Tibial nerve (tissue), 4 donors: ENCODE measurements around the gene ZCCHC17. TPM values are rescaled to one million over a fixed set of nuclear protein-coding genes. Genes with fewer than 3 reads are reported as not detected.
"Not testable (repeated sequence)": the region's sequence is repeated elsewhere in the genome, so short reads cannot be mapped to it uniquely, and the experiment has no call there.

Experiments
- DNase-seq, 2 donors: peaks; one replicate each; pipeline ENCODE4 v3.0.0-alpha.2; 2019; ENCODE audit warnings: low spot score in 2 of 2
- H3K27ac ChIP-seq, 4 donors: fragments of 200-600 bp; sonication (generic) in 3 of 4; one replicate each; pipeline ENCODE4 v1.5.1; 2017 to 2019; ENCODE audit warnings: mild to moderate bottlenecking in 1 of 4
- H3K27me3 ChIP-seq, 2 donors: fragments of 200-600 bp; sonication (generic) in 1 of 2; one replicate each; pipeline versions ENCODE4 v1.5.1 to v1.6.0; 2017 to 2019
- H3K36me3 ChIP-seq, 3 donors: fragments of 200-600 bp; sonication (generic); one replicate each; pipeline ENCODE4 v1.5.1; 2018 to 2019
- H3K4me1 ChIP-seq, 4 donors: fragments of 200-600 bp; sonication (generic) in 3 of 4; one replicate each; pipeline ENCODE4 v1.5.1; 2017 to 2019
- H3K4me3 ChIP-seq, 4 donors: fragments of 200-600 bp; sonication (generic) in 3 of 4; one replicate each; pipeline ENCODE4 v1.5.1; 2017 to 2019; ENCODE audit warnings: mild to moderate bottlenecking in 1 of 4, moderate library complexity in 1 of 4
- H3K9me3 ChIP-seq, 4 donors: fragments of 200-600 bp; sonication (generic) in 3 of 4; one replicate each; pipeline ENCODE4 v1.5.1; 2017 to 2019
- EP300 ChIP-seq, 2 donors: sonication (generic); formaldehyde crosslinking; IDR thresholded peaks; one replicate each; pipeline ENCODE4 v1.6.1; 2017; ENCODE audit warnings: antibody characterized with exemption in 2 of 2, mild to moderate bottlenecking in 1 of 2
- POLR2A ChIP-seq, 2 donors: fragments of 450-650 bp; IDR thresholded peaks; one replicate each; pipeline ENCODE4 v1.6.1; 2017; ENCODE audit warnings: antibody characterized with exemption in 2 of 2, mild to moderate bottlenecking in 2 of 2, moderate library complexity in 2 of 2
- WGBS, 2 donors: methylation state at CpG; one replicate each; pipeline ENCODE4 v1.1.5; 2018; 5-methylcytosine and 5-hydroxymethylcytosine counted together
- total RNA-seq, 4 donors: library from RNA; depleted of rRNA; stranded (reverse); fragments of >200 nt; gene quantifications; one replicate each; pipeline ENCODE4 v1.1.0, GENCODE V29; 2016
- TF ChIP-seq, protein P1 (sequence below), 5 experiments: fragments of 200-600 bp in 3 of 5; fragments of 450-650 bp in 2 of 5; sonication (generic) in 3 of 5; IDR thresholded peaks; one replicate each; pipeline ENCODE4 v1.5.1; 2016 to 2019; ENCODE audit warnings: antibody characterized with exemption in 5 of 5, mild to moderate bottlenecking in 3 of 5, moderate library complexity in 2 of 5

The ZCCHC17 gene
- total RNA-seq, 4 donors from 2014 or later: 14.9 to 30.4 (median 26.5) TPM

DNA sequence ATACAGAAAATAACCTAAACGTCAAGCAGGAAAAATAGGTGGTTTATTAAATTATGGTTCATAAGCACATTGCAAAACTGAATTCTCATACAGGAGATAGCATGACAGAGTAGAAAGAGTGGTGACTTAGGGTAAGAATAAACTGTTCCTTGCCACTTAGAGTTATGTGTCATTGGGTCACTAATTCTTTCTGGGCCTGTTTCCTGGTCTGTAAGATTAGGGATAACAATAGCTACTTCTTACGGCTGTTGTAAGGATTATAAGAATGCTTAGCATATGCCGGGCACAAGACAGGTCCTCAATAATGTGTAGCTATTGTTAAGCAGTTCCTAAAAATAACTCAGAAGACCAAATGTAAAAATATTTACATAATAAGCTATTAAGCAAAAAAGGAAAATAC is 24.5 kb upstream of the ZCCHC17 start:
- DNase-seq: no peak
- no peaks in the 10 kb centered on the region for H3K9me3 ChIP-seq
- no peak overlapping the region for H3K4me3 ChIP-seq
- H3K27me3 ChIP-seq: no peaks in the 10 kb centered on the region
- H3K4me1 ChIP-seq: no peaks in the 10 kb centered on the region
- WGBS, 2 donors: 52% methylated on average over 3 of the region's 3 CpGs
- TF ChIP-seq EP300 (IDR thresholded peaks at IDR 0.05) (no peak), POLR2A (IDR thresholded peaks at IDR 0.05) (no peak)
- TF ChIP-seq, protein P1, sequence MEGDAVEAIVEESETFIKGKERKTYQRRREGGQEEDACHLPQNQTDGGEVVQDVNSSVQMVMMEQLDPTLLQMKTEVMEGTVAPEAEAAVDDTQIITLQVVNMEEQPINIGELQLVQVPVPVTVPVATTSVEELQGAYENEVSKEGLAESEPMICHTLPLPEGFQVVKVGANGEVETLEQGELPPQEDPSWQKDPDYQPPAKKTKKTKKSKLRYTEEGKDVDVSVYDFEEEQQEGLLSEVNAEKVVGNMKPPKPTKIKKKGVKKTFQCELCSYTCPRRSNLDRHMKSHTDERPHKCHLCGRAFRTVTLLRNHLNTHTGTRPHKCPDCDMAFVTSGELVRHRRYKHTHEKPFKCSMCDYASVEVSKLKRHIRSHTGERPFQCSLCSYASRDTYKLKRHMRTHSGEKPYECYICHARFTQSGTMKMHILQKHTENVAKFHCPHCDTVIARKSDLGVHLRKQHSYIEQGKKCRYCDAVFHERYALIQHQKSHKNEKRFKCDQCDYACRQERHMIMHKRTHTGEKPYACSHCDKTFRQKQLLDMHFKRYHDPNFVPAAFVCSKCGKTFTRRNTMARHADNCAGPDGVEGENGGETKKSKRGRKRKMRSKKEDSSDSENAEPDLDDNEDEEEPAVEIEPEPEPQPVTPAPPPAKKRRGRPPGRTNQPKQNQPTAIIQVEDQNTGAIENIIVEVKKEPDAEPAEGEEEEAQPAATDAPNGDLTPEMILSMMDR (IDR thresholded peaks at IDR 0.05): no peak
- H3K36me3 ChIP-seq: peaks cover 6 to 97% (median 10%) of the 10 kb centered on the region in 3 donors
- no peak overlapping the region for H3K27ac ChIP-seq

DNA sequence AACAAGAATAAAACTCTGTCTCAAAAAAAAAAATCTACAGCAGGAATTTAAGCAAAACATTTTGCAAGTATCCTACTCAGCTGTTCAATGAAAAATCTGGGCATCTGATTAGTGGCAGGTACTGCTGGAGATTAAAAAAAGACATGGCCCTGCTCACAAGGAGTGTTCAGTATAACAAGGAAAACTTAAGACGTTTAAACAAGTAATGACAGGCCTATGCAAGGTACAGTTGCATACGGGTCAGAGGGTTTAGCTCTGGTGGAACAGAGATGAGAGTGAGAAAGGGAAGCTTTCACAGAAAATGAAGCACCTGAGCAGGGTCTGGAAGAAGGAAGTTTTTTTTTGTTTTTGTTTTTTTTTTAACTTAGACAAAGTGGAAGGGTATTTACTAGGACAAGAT is 23.2 kb upstream of the ZCCHC17 start:
- Histone ChIP-seq H3K4me3 (no peak overlapping the region), H3K27ac (no peak overlapping the region), H3K36me3 (peaks cover 5 to 97% (median 9%) of the 10 kb centered on the region in 3 donors), H3K9me3 (no peaks in the 10 kb centered on the region), H3K4me1 (no peaks in the 10 kb centered on the region), H3K27me3 (no peaks in the 10 kb centered on the region)
- TF ChIP-seq, protein P1 (IDR thresholded peaks at IDR 0.05): no peak
- WGBS, 2 donors: 74 to 85% methylated on average over 2 of the region's 2 CpGs
- no peak for DNase-seq

DNA sequence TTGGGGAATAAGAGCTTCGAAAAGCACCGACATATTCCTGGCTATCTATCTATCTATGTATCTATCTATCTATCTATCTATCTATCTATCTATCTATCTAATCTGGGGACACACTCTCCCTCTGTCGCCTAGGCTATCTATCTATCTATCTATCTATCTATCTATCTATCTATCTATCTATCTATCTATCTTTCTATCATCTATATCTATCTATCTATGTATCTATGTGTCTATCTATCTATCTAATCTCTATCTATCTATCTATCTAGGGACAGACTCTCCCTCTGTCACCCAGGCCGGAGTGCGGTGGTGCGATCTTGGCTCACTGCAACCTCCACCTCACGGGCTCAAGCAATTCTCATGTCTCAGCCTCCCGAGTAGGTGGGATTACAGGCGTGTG is 14.4 kb upstream of the ZCCHC17 start:
- H3K27ac ChIP-seq, H3K9me3 ChIP-seq, H3K4me3 ChIP-seq, H3K4me1 ChIP-seq, H3K27me3 ChIP-seq, DNase-seq: not testable (repeated sequence)
- WGBS, 2 donors: 96% methylated on average over 9 of the region's 9 CpGs
- H3K36me3 ChIP-seq: peaks cover 3 to 97% (median 13%) of the 10 kb centered on the region in 3 donors

DNA sequence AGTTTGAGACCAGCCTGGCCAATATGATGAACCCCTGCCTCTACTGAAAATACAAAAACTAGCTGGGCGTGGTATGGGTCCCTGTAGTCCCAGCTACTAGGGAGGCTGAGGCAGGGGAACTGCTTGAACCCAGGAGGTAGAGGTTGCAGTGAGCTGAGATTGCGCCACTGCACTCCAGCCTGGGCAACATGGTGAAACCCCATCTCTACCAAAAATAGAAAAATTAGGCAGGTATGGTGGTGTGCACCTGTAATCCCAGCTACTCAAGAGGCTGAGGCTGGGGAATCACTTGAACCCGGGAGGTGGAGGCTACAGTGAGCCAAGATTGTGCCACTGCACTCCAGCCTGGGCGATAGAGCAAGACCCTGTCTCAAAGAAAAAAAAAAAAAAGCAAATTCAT is 9.0 kb upstream of the ZCCHC17 start:
- H3K27ac ChIP-seq, H3K9me3 ChIP-seq, H3K4me3 ChIP-seq, H3K4me1 ChIP-seq, DNase-seq, H3K27me3 ChIP-seq: not testable (repeated sequence)
- WGBS, 2 donors: 90 to 93% methylated on average over 4 of the region's 4 CpGs
- peaks cover 2 to 99% (median 23%) of the 10 kb centered on the region in 3 donors for H3K36me3 ChIP-seq

DNA sequence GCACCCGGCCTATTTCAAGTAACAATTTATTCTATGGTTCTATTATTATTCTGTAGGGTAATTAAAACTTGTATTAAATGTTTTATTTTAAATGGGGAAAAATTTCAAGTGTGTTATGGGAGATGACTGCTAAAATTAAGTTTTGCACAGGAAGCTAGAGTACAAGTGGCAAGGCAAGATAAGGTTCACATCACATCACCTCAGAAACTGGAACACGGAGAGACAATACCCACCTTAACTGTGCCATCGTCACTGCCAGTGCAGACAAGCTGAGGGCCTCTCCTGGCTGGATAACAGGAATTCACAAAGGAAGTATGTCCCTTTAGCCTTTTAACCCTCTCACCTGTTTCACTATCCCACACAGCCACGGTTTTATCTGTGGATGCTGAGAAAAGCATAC is 7.8 kb upstream of the ZCCHC17 start:
- no peaks in the 10 kb centered on the region for H3K9me3 ChIP-seq
- no peak for TF ChIP-seq POLR2A (IDR thresholded peaks at IDR 0.05)
- TF ChIP-seq, protein P1 (IDR thresholded peaks at IDR 0.05): no peak
- TF ChIP-seq EP300 (IDR thresholded peaks at IDR 0.05): no peak
- H3K27me3 ChIP-seq: no peaks in the 10 kb centered on the region
- no peak for DNase-seq
- WGBS, 2 donors: 77 to 84% methylated on average over 4 of the region's 4 CpGs
- H3K4me3 ChIP-seq: no peak overlapping the region
- H3K27ac ChIP-seq: no peak overlapping the region
- H3K4me1 ChIP-seq: no peaks in the 10 kb centered on the region
- peaks cover 2 to 99% (median 23%) of the 10 kb centered on the region in 3 donors for H3K36me3 ChIP-seq

DNA sequence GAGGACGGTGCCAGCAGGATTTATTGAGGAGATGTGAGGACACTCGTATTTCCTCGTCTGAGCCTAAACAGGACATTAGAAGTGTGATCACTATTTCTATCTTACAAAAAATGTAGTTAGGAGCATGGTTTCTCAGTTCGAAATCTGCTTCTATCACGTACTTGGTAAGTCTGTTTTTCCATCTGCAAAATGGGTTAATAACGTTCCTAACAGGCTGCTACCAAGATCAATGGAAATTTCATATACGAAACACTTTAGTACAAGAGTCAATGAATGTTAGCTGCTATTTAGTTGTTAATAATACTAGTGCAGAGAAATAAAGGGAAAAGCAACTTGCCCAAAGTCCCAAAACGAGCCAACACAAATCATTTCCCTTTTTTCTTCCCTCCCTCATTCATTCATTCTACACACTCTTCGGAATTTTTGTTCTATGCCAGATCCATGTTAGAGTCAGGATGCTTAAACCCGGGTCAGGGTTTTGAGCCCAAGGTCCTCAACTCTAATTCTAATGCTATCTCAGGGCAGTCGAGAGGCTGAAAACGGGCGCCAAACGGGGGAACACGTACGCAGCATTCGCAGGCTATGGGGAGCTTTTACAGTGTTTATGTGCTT is 852 bp upstream of the ZCCHC17 start:
- TF ChIP-seq POLR2A (IDR thresholded peaks at IDR 0.05) (no peak), EP300 (IDR thresholded peaks at IDR 0.05) (no peak)
- TF ChIP-seq, protein P1 (IDR thresholded peaks at IDR 0.05): no peak
- Histone ChIP-seq H3K27me3 (no peaks in the 10 kb centered on the region), H3K36me3 (peaks cover 0 to 35% (median 10%) of the 10 kb centered on the region in 3 donors), H3K4me1 (peaks cover 0 to 51% (median 20%) of the 10 kb centered on the region in 4 donors), H3K4me3 (peak overlapping the region; percentile 75 to 96 (median 84)), H3K9me3 (no peaks in the 10 kb centered on the region), H3K27ac (peak overlapping the region; percentile 21 to 92 (median 88))
- WGBS, 2 donors: 16 to 17% methylated on average over 17 of the region's 17 CpGs
- DNase-seq: no peak
